Subcutaneous adipose tissue (tissue), 4 donors: ENCODE measurements around the gene TNPO2. TPM values are rescaled to one million over a fixed set of nuclear protein-coding genes. Genes with fewer than 3 reads are reported as not detected.

ENCODE experiments used
- CTCF ChIP-seq: fragments of 450-650 bp; IDR thresholded peaks from one replicate; pipeline ENCODE4 v1.5.1; 2016; ENCODE audit warnings: low read depth, mild to moderate bottlenecking, control low read depth, antibody characterized with exemption, moderate library complexity
- total RNA-seq, 4 donors: library from RNA; depleted of rRNA; stranded (reverse); fragments of >200 nt; gene quantifications; one replicate each; pipeline ENCODE4 v1.1.0, GENCODE V29; 2016

TNPO2 gene
- total RNA-seq, 4 donors from 2014 or later: 42.6 to 66.3 (median 61.3) TPM

DNA sequence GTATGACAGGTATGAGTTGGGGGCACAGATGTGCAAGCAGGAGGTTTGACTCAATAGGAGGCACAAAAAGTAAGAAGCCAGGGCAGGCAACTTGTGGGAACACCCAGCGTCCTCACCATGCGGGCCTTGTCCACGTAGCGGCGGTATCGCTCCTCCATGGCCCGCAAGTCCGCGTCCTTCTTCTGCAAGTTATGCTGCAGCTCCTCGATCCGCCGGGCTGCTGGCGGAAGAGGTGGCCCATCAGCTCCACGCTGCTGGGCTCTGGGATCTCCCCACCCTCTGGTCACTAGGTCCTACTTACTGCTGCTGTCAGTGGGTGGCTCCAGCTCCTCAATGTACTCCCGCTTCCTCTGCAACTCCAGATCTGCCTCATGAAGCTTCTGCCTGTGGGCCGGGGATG lies 41.0 kb upstream of the TNPO2 start:
- no peak for TF ChIP-seq CTCF

DNA sequence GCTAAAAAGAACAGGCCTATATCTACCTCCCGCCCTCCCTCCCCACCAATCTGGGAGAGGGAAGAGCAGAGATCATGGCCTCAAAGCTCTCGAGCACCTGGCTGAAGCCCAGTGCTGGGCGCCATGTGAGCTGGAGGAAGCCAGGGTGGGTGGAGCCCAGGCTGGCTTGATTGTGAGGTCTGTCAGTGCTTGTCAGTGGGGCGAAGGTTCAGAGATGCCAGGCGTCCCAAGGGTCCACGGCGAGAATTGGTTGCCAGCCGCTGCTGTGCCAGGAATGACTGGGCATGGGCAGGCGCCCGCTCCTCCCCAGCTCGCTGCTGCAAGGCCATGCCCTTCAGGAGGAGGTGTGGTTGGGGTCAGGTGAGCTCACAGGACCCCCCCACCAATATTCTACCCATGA lies 39.4 kb upstream of the TNPO2 start:
- no peak for TF ChIP-seq CTCF

DNA sequence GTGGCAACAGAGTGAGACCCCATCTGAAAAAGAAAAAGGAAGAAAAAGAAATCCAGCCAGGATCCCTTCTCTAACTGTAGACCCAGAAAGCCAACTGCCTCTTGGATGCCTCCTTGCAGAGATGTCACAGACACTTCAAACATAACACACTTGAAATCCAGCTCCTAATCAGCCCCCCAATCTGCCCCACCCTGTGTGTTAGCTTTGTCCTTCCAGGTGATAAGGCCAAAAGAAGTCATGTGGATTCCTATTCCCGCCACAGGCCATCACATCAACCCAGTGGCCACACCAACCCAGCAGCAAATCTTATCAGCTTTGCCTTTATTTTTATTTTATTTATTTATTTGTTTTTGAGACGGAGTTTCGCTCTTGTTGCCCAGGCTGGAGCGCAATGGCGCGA lies 36.0 kb upstream of the TNPO2 start:
- no peak for TF ChIP-seq CTCF

GRCh38 chr19:12757544-12758274 lies 34.0 kb upstream of the TNPO2 start:
- no peak for TF ChIP-seq CTCF

- no peak for TF ChIP-seq CTCF
These were observed 32.6 kb upstream of the TNPO2 start for GRCh38 chr19:12756150-12756883.

GRCh38 chr19:12754465-12755196 lies 30.9 kb upstream of the TNPO2 start:
- TF ChIP-seq CTCF: no peak
